Measurements from ENCODE around the gene UBR1.

DNA sequence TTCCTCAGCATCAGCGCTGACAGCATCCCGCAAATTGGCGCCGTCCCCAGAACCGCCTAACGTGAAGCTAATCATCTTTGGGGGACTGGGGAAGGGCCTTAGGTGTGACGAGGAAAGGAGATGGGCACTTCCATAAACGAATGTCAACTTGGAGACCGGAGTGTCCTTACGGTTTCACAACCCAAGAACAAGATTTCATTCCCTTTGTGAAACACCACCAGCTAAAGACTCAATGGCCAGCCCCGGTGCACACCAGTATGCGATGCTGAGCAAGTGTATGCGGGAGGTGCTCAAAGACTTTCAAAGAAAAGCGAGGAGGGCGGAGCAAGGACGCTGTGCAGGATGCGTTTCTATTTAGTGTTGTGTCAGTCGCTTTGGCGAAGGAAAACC lies 184.5 kb downstream of the UBR1 start:
- TF ChIP-seq POLR2A (IDR thresholded peaks at IDR 0.05) (no peak), POLR2AphosphoS5 (IDR thresholded peaks at IDR 0.05) (no peak)
- TF ChIP-seq, protein P1, sequence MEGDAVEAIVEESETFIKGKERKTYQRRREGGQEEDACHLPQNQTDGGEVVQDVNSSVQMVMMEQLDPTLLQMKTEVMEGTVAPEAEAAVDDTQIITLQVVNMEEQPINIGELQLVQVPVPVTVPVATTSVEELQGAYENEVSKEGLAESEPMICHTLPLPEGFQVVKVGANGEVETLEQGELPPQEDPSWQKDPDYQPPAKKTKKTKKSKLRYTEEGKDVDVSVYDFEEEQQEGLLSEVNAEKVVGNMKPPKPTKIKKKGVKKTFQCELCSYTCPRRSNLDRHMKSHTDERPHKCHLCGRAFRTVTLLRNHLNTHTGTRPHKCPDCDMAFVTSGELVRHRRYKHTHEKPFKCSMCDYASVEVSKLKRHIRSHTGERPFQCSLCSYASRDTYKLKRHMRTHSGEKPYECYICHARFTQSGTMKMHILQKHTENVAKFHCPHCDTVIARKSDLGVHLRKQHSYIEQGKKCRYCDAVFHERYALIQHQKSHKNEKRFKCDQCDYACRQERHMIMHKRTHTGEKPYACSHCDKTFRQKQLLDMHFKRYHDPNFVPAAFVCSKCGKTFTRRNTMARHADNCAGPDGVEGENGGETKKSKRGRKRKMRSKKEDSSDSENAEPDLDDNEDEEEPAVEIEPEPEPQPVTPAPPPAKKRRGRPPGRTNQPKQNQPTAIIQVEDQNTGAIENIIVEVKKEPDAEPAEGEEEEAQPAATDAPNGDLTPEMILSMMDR (IDR thresholded peaks at IDR 0.05) = no peak
